Measurements from ENCODE around the gene NEDD4L.

GRCh38 chr18:58118536-58118935 is 74.5 kb downstream of the NEDD4L start:
- TF ChIP-seq CTCF (conservative IDR thresholded peaks at IDR 0.05) = no peak
- no peak for TF ChIP-seq EZH2 (IDR thresholded peaks at IDR 0.05; ENCODE audit: low read depth)

All from PC-9 (cell line).